TTC549 (cell line): Measurements from ENCODE around the gene CD200.
"Not testable (repeated sequence)": the region's sequence is repeated elsewhere in the genome, so short reads cannot be mapped to it uniquely, and the experiment has no call there.

Source experiments
- FAIRE-seq: peaks from 2 replicates; lab custom pipeline; 2012; peaks lifted over from hg19 to GRCh38; lab: Jason Lieb, UNC

Gene CD200

GRCh38 chr3:112360561-112360960, 27.6 kb downstream of the CD200 start:
- FAIRE-seq = no peak

- FAIRE-seq = no peak
Observed at GRCh38 chr3:112362221-112362620, 29.3 kb downstream of the CD200 start.

- FAIRE-seq = no peak
Observed at GRCh38 chr3:112364291-112364690, 31.3 kb downstream of the CD200 start.

GRCh38 chr3:112365035-112365434, 32.1 kb downstream of the CD200 start:
- no peak for FAIRE-seq

GRCh38 chr3:112365636-112366035, 32.7 kb downstream of the CD200 start:
- FAIRE-seq = no peak

- FAIRE-seq = no peak
Observed at GRCh38 chr3:112366522-112366921, 33.6 kb downstream of the CD200 start.

- FAIRE-seq = no peak
Observed at GRCh38 chr3:112371569-112371968, 38.6 kb downstream of the CD200 start.

GRCh38 chr3:112372396-112372795, 39.4 kb downstream of the CD200 start:
- no peak for FAIRE-seq

- no peak for FAIRE-seq
Observed at GRCh38 chr3:112373476-112373875, 40.5 kb downstream of the CD200 start.

- no peak for FAIRE-seq
Observed at GRCh38 chr3:112373924-112374323, 41.0 kb downstream of the CD200 start.

- no peak for FAIRE-seq
Observed at GRCh38 chr3:112374333-112374734, 41.4 kb downstream of the CD200 start.

GRCh38 chr3:112375117-112375516, 42.2 kb downstream of the CD200 start:
- no peak for FAIRE-seq

- FAIRE-seq = no peak
Observed at GRCh38 chr3:112376241-112376911, 43.4 kb downstream of the CD200 start.

- no peak for FAIRE-seq
Observed at GRCh38 chr3:112376992-112377391, 44.0 kb downstream of the CD200 start.

GRCh38 chr3:112377568-112378071, 44.7 kb downstream of the CD200 start:
- no peak for FAIRE-seq

- not testable (repeated sequence) for FAIRE-seq
Observed at GRCh38 chr3:112378347-112378746, 45.4 kb downstream of the CD200 start.

GRCh38 chr3:112379020-112379690, 46.2 kb downstream of the CD200 start:
- FAIRE-seq = no peak

GRCh38 chr3:112381673-112382542, 49.0 kb downstream of the CD200 start:
- no peak for FAIRE-seq

GRCh38 chr3:112382543-112383160, 49.7 kb downstream of the CD200 start:
- FAIRE-seq = no peak

- no peak for FAIRE-seq
Observed at GRCh38 chr3:112384769-112385168, 51.8 kb downstream of the CD200 start.

GRCh38 chr3:112388972-112389371, 56.0 kb downstream of the CD200 start:
- no peak for FAIRE-seq

GRCh38 chr3:112389961-112390360, 57.0 kb downstream of the CD200 start:
- FAIRE-seq = no peak
